Loucy (cell line): ENCODE data around the gene HOXA7.

Source experiments
- H2AFZ ChIP-seq: fragments of 200-600 bp; sonication (generic); 2 replicates; pipeline ENCODE4 v1.6.0; 2016; ENCODE audit warnings: antibody characterized with exemption, mild to moderate bottlenecking, low read length, moderate library complexity
- H3F3A ChIP-seq: fragments of 200-600 bp; 2 replicates; pipeline ENCODE4 v1.6.0; 2016; ENCODE audit warnings: antibody characterized with exemption, low read depth, mild to moderate bottlenecking
- H3K27me3 ChIP-seq: fragments of 200-600 bp; sonication (generic); 2 replicates; pipeline ENCODE4 v1.6.1; 2014; ENCODE audit warnings: low read length, mild to moderate bottlenecking; ENCODE audit not compliant: insufficient read depth, poor library complexity, severe bottlenecking
- H3K36me3 ChIP-seq: fragments of 200-600 bp; sonication (generic); 2 replicates; pipeline ENCODE4 v1.6.1; 2016; ENCODE audit warnings: low read length; ENCODE audit not compliant: insufficient read depth
- H3K4me1 ChIP-seq: fragments of 200-600 bp; sonication (generic); 2 replicates; pipeline ENCODE4 v1.5.1; 2014; ENCODE audit warnings: low read length, mild to moderate bottlenecking; ENCODE audit not compliant: insufficient read depth, poor library complexity, severe bottlenecking
- H3K4me2 ChIP-seq: fragments of 200-600 bp; sonication (generic); 2 replicates; pipeline ENCODE4 v1.6.0; 2014; ENCODE audit warnings: antibody characterized with exemption, low read length, low read depth, mild to moderate bottlenecking; ENCODE audit not compliant: poor library complexity, severe bottlenecking
- H3K4me3 ChIP-seq: fragments of 200-600 bp; sonication (generic); 2 replicates; pipeline ENCODE4 v1.5.1; 2014; ENCODE audit warnings: low read length, mild to moderate bottlenecking, mixed read lengths; ENCODE audit not compliant: poor library complexity, severe bottlenecking
- H3K79me2 ChIP-seq: fragments of 200-600 bp; sonication (generic); 2 replicates; pipeline ENCODE4 v1.6.1; 2014; ENCODE audit warnings: low read length; ENCODE audit not compliant: insufficient read depth
- H3K9ac ChIP-seq: fragments of 200-600 bp; sonication (generic); 2 replicates; pipeline ENCODE4 v1.6.0; 2014; ENCODE audit warnings: mild to moderate bottlenecking, low read depth, low read length, moderate library complexity; ENCODE audit not compliant: poor library complexity, severe bottlenecking
- H3K9me2 ChIP-seq: fragments of 200-600 bp; sonication (generic); replicated peaks from 2 replicates; pipeline ENCODE4 v1.6.1; 2016; ENCODE audit warnings: low read depth, low read length, mixed read lengths
- H3K9me3 ChIP-seq: fragments of 200-600 bp; sonication (generic); 2 replicates; pipeline ENCODE4 v1.6.1; 2014; ENCODE audit warnings: mild to moderate bottlenecking, antibody characterized with exemption, low read length, low read depth; ENCODE audit not compliant: insufficient read depth
- H4K20me1 ChIP-seq: fragments of 200-600 bp; sonication (generic); 2 replicates; pipeline ENCODE4 v1.6.0; 2014; ENCODE audit warnings: antibody characterized with exemption, low read length, mild to moderate bottlenecking; ENCODE audit not compliant: insufficient read depth, poor library complexity, severe bottlenecking
- EZH2phosphoT487 ChIP-seq: fragments of 200-600 bp; IDR thresholded peaks from 2 replicates; pipeline ENCODE4 v1.6.1; 2018; ENCODE audit warnings: antibody characterized with exemption, mild to moderate bottlenecking, moderate library complexity, borderline replicate concordance
- TF ChIP-seq, protein P1 (sequence below): fragments of 200-600 bp; sonication (generic); conservative IDR thresholded peaks from 2 replicates; pipeline ENCODE4 v1.5.1; 2014; ENCODE audit warnings: mild to moderate bottlenecking, antibody characterized with exemption, low read length

The HOXA7 gene

DNA sequence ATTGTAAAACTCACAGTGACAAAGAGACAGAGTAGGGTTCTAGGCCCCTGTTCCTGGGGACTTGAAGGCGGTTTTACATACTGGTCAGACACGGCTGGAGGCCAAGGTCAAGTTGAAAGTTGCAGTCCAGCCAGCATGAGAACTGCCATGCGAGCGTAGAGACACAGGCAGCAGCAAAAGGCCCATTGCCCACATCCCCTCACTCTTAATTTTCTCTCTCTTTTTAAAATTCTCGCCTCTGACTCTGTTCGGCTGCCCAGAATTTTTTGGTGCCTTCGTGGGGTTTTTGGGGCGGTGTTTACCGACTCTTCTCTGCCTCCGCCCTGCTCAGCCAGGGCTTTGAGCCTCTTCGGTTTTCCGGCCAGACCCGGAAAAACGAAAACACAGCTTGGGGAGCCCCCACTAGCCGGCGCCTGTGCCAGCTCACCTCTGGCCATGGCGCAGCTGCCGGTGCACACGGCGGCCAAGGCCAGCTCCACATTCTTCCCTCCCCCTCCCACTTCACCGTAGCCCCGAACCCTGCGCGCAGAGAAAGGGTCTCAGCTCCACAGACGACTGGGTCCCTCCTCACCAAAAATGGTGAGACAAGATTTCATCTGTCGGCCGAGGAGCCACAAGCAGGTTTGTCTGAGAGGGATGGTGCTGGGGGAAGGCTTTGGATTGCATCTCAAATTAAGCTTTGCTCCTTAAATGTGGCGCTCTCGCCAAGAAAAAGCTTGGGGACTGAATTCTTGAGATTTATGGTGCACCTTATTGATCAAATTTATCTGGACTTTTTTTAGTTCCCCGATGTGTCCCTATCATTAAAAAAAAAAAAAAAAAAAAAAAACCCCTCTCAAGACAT, 45.8 kb upstream of the HOXA7 start:
- Histone ChIP-seq H4K20me1 (peaks cover 20% of the 10 kb centered on the region), H3F3A (no peaks in the 10 kb centered on the region), H3K4me3 (peak overlapping the region; percentile 92), H3K4me2 (peak overlapping the region; percentile 90), H3K9me3 (no peaks in the 10 kb centered on the region), H3K27me3 (no peaks in the 10 kb centered on the region), H3K9me2 (no peaks in the 10 kb centered on the region), H3K36me3 (no peaks in the 10 kb centered on the region), H3K9ac (peak overlapping the region; percentile 85), H3K4me1 (peaks cover 19% of the 10 kb centered on the region), H3K79me2 (peaks cover 54% of the 10 kb centered on the region), H2AFZ (no peak overlapping the region)
- TF ChIP-seq EZH2phosphoT487, result no peak
- TF ChIP-seq, protein P1, sequence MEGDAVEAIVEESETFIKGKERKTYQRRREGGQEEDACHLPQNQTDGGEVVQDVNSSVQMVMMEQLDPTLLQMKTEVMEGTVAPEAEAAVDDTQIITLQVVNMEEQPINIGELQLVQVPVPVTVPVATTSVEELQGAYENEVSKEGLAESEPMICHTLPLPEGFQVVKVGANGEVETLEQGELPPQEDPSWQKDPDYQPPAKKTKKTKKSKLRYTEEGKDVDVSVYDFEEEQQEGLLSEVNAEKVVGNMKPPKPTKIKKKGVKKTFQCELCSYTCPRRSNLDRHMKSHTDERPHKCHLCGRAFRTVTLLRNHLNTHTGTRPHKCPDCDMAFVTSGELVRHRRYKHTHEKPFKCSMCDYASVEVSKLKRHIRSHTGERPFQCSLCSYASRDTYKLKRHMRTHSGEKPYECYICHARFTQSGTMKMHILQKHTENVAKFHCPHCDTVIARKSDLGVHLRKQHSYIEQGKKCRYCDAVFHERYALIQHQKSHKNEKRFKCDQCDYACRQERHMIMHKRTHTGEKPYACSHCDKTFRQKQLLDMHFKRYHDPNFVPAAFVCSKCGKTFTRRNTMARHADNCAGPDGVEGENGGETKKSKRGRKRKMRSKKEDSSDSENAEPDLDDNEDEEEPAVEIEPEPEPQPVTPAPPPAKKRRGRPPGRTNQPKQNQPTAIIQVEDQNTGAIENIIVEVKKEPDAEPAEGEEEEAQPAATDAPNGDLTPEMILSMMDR, result no peak

DNA sequence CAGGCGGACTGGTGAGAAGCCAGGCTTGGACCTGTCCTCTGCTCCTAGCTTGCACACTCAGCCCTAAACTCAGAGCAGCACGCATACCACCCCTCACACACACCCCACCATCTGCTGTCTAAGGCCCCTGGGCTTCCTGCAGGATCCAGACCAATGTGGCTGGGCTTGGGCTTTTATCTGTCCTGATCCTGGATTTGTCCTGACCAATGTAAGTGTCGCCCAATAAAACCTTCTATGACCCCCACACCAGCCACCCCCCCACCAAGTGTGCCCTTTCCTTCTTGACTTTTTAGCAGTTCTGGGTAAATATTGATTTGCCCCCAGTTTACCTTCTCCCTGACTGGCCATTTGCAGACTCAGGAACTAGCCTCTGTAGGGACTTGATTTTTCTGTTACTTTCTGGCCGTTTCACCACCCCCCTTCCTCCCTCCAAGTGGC, 45.1 kb upstream of the HOXA7 start:
- Histone ChIP-seq H3K79me2 (peaks cover 60% of the 10 kb centered on the region), H3F3A (0 out of 2 replicates have a peak, but pooled peaks cover under 1% of the 10 kb centered on the region), H3K9me3 (no peaks in the 10 kb centered on the region), H3K4me1 (peaks cover 26% of the 10 kb centered on the region), H3K4me3 (peak overlapping the region; percentile 92), H3K4me2 (peak overlapping the region; percentile 90), H3K9ac (peak overlapping the region; percentile 85), H3K9me2 (no peaks in the 10 kb centered on the region), H2AFZ (peak overlapping the region; percentile 63; the same call in 1 of the 2 replicates), H3K36me3 (no peaks in the 10 kb centered on the region; the same call in 1 of the 2 replicates), H3K27me3 (no peaks in the 10 kb centered on the region), H4K20me1 (peaks cover 26% of the 10 kb centered on the region)
- TF ChIP-seq, protein P1, result no peak
- no peak for TF ChIP-seq EZH2phosphoT487

GRCh38 chr7:27200761-27201579, 44.5 kb upstream of the HOXA7 start:
- Histone ChIP-seq H3K9me2 (no peaks in the 10 kb centered on the region), H3K9ac (peak overlapping the region; percentile 85), H3K4me2 (peak overlapping the region; percentile 90), H3K79me2 (peaks cover 67% of the 10 kb centered on the region), H3K27me3 (no peaks in the 10 kb centered on the region), H3K9me3 (no peaks in the 10 kb centered on the region), H3K36me3 (no peaks in the 10 kb centered on the region; the same call in 1 of the 2 replicates), H2AFZ (peak overlapping the region; percentile 63), H4K20me1 (peaks cover 31% of the 10 kb centered on the region), H3K4me1 (peaks cover 29% of the 10 kb centered on the region), H3F3A (0 out of 2 replicates have a peak, but pooled peaks cover 4% of the 10 kb centered on the region), H3K4me3 (peak overlapping the region; percentile 92)
- TF ChIP-seq, protein P1, result peak; percentile 23; the same call in 1 of the 2 replicates
- no peak for TF ChIP-seq EZH2phosphoT487
